EL (cell line): ENCODE data around the gene NOC2L.
A peak's percentile ranks its signal among the peaks of the same experiment; 100 is the strongest.
"Not testable (repeated sequence)": the region's sequence is repeated elsewhere in the genome, so short reads cannot be mapped to it uniquely, and the experiment has no call there.

Experiments
- DNase-seq: peaks from one replicate; pipeline ENCODE4 v3.0.0-alpha.2; 2016

Gene NOC2L

DNA sequence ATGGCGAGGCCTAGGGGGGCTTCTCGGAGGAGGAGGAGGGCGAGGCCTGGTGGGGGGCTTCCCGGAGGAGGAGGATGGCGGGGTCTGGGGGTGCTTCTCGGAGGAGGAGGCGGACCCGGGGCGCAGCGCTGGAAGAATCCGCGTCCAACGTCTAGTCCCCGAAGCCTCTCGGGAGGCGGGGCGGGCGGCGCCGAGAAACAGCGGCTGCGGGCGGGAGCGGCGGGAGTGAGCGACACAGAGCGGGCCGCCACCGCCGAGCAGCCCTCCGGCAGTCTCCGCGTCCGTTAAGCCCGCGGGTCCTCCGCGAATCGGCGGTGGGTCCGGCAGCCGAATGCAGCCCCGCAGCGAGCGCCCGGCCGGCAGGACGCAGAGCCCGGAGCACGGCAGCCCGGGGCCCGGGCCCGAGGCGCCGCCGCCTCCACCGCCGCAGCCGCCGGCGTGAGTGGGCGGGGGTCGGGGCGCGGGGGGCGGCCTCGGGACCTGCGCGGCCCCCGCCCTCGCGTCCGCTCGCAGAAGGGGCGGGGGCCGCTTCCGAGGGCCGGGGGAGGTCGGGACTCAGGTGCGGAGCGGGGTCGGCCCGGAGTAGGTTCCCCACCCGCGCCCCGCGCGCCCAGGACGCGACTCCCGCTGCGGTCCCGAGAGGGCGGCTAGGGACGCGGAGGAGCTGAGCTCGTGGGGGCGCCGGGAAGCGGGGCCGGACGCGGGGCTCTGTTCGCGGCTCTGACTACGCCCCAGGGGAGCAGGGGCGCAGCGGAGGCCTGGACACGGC lies 1.5 kb upstream of the NOC2L start, which contains the start of gene KLHL17:
TSS of gene KLHL17 (plus strand) at position 222 of the 769 bp plus-strand sequence. CDS start at position 332, 110 bp downstream.
- peak; percentile 72 for DNase-seq

- DNase-seq: no peak
Measured at GRCh38 chr1:959731-960362, 791 bp upstream of the NOC2L start.

- DNase-seq: no peak
Measured at GRCh38 chr1:956636-957035, 2.4 kb downstream of the NOC2L start.

DNA sequence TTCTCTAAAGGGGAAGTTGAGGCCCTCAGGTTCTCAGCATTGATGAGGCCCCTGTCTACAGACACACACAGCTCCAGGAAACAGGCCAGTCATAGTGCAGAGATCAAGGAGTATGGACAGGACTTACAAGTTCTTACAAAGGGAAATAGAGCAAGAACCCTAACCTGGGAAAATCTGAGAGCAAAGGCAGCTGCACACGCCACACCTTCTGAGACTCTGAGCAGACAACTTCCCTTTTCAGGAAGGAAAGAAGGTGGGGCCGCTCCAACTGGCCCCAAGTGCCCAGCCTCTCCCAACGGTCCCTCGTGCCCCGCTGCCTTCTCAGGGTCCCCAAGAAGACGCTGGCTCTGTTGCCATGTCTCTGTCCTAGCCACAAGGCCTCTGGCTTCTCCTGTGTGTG lies 3.6 kb downstream of the NOC2L start:
- no peak for DNase-seq

DNA sequence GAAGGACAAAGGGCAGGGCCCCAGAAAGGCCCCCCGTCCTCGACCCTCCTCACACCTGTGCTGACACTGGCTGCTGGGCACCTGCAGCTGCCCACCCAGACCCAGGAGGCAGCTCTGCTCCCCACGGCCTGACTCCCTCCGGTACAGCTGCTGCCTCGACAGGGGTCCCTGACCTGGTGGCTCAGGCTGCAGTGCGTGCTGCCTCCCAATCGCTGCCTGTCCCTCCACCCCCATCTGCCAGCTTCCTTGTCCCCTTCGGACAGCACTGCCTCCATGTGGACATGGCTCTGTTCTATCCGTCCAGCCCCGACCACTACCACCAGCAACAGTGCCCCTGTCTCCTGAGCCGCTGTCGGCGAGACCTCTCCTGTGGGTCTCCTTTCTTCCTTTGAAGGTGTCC lies 4.1 kb downstream of the NOC2L start:
- DNase-seq: no peak

DNA sequence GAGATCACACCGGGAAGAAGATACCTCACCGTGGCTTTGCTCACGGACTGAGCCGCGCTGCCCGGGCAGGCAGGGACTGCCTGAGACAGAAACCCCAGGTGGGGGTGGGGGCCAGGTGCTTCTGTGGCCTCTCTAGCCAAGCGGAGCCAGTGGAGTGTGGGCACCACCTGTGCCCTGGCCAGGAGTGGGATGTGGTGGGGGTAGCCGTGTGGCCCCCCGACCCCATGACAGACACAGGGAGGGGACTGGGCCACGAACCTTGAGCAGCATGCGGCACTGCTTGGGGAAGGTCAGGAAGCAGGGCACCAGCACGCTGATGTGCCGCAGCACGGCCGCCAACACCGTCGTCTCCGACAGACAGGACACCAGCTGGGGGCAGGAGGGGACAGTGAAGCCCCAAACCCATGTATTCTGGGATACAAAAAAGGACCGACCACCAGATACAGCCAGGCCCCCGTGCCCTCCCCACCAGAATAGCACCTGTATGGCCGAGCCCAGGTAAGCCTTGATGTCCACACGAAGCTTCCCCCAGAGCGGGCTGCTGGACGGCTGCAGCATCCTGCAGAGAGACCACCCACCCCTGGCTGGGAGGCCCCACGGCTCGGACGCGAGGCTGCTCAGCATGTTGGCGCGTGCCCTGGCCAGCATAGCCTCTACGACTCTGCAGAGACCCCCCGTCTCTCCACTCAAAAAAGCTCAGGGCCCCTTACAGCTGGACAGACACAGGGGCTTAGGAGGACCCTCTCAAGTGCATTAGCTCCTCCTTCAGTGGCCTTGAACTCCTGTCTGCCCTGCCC lies 5.3 kb downstream of the NOC2L start:
- no peak for DNase-seq

DNA sequence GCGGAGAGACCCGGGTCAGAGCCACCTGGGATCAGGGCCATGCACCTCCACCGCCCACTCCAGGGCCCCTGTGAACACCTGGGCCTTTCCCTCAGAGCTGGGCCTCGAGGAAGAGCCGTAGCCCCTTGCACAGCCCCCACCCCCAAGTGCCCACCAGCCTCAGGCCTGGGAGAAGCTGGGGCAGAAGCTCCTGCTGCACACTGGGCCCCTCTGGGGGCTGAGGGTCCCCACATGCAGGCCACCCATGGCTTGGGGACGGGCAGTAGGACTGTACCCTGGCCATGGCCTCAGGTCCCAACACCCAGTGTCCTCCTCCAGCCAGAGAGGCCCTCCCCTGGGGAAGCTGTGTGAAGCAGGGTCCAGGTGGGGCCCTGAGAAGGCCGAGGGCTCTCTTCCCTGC lies 6.5 kb downstream of the NOC2L start:
- DNase-seq: no peak

- DNase-seq: no peak
Measured at GRCh38 chr1:952201-952600, 6.9 kb downstream of the NOC2L start.

GRCh38 chr1:951364-951763 lies 7.7 kb downstream of the NOC2L start:
- DNase-seq: no peak

GRCh38 chr1:950881-951280 lies 8.2 kb downstream of the NOC2L start:
- DNase-seq: no peak

- DNase-seq: no peak
Measured at GRCh38 chr1:950268-950667, 8.8 kb downstream of the NOC2L start.

GRCh38 chr1:947958-948357 lies 11.1 kb downstream of the NOC2L start:
- DNase-seq: no peak

DNA sequence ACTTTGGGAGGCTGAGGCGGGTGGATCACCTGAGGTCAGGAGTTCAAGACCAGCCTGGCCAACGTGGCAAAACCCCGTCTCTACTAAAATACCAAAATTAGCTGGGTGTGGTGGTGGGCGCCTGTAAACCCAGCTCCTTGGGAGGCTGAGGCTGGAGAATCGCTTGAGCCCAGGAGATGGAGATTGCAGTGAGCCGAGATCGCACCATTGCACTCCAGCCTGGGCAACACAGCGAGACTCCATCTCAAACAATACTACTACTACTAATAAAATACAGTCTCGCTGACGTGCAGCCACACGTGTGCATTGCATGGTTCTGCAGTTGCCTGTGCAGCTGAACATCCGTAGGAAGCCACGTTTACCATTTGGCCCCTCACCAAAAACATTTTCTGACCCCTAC lies 12.2 kb downstream of the NOC2L start:
- not testable (repeated sequence) for DNase-seq

- no peak for DNase-seq
Measured at GRCh38 chr1:945688-946556, 13.1 kb downstream of the NOC2L start.

DNA sequence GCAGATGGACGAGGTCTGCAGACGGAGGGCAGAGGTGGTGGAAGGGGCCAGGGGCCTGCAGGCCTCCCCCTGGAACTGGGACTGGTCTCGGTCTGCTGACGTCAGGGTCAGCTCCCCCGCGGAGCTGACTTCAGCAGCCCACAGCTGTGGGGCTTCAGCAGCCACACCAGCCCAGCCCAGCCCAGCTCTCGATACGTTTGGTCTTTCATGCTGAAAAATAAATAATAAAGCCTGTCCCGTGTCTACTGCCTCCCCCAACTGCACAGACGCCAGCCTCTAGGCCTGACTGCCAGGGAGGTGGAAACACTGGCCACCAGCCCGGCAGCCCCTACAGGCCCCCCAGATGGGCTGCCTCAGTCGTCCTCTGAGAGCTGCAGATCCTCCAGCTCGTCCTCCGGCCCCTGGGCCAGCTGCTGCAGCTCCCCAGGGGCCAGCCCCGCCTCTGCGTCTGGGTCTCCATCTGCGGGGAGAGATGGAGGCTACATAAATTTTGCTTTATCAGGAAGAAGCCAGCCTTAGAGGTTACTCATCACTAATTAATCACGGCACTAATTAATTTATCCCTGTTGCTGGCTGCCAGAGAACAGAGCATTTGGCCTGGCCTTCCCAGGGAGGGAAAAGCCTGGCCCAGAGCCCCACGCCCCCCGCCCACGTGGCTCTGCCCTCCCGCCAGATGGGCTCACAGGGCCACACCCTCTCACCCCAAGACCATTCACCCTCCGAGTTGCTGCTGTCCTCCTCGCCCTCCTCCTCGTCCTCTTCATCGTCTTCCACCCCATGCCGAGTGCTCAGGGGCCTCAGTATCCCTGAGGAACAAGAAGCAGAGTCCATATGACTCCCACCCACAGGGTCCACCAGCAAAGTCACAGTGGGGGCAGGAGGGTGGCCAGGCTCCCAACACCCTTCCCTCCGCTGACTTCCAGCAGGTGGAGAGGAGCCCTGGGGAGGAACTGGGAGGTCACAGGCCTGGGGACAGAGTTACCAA lies 14.4 kb downstream of the NOC2L start:
- no peak for DNase-seq

- DNase-seq: no peak
Measured at GRCh38 chr1:943545-944340, 15.3 kb downstream of the NOC2L start.

DNA sequence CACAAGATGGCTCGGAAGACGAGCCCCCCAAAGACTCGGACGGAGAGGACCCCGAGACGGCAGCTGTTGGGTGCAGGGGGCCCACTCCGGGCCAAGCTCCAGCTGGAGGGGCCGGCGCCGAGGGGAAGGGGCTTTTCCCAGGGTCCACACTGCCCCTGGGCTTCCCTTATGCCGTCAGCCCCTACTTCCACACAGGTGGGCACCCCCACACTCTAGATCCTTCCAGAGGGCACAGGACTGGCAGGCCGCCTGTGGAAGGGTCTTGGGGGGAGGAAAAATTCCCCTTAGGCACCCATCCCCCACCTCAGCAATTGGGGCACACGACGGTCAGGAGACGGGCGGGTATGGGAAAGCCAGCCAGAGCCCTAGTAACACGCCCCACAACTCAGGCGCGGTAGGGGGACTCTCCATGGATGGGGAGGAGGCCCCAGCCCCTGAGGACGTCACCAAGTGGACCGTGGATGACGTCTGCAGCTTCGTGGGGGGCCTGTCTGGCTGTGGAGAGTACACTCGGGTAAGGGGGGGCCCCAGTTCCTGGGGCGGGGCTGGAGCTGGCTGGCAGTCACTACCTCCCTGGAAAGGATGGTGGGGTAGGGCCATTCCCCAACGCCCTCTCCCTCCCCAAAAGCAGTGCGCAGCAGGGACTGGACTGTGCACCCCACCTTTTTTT lies 16.1 kb downstream of the NOC2L start:
- no peak for DNase-seq

DNA sequence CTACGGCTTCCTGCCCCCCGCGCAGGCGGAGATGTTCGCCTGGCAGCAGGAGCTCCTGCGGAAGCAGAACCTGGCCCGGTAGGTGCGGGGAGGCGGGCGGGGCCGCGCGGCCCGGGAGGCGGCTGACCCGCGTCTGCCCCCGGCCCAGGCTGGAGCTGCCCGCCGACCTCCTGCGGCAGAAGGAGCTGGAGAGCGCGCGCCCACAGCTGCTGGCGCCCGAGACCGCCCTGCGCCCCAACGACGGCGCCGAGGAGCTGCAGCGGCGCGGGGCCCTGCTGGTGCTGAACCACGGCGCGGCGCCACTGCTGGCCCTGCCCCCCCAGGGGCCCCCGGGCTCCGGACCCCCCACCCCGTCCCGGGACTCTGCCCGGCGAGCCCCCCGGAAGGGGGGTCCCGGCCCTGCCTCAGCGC lies 16.6 kb downstream of the NOC2L start:
- no peak for DNase-seq

DNA sequence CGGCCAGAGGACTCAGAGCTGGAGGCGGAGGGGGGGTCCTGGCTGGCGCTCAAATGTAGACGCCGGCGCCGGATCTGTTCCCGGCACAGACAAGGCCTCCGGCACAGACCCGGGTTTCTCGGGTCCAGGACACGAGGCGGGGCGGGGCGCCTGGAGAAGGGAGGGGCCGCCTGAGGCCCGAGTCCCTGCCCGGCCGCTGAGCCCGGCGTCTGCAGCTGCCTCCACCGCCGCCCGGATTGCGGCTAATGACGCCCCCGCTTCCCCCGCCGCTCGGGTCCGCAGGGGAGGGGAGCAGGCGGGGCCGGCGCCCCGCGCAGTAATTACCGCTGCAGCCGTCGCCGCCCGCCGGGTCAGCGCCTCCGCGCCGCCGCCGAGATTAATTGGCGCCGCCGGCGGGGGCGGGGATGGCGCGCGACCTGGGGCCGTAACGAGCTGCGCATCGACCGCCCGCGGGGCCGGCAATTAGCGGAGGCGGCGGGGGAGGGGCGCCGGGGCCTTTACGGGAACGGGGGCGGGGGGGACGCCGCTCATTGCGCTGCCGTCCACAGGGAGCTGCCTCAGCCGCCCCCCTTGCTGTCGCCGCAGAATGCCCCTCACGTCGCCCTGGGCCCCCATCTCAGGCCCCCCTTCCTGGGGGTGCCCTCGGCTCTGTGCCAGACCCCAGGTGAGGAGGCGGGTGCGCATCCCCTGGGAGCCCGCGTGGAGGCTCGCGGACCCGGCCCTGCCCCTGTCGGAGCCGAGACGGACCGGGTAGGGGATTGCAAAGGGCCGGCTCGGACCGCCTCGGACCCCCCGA lies 17.3 kb downstream of the NOC2L start:
- peak; percentile 84 for DNase-seq
